Measurements from ENCODE around the gene SGSM2. TPM values are rescaled to one million over a fixed set of nuclear protein-coding genes. Genes with fewer than 3 reads are reported as not detected.
A peak's percentile ranks its signal among the peaks of the same experiment; 100 is the strongest.

The SGSM2 gene
- total RNA-seq, 1 donor from 2014 or later, result 34.0 TPM

DNA sequence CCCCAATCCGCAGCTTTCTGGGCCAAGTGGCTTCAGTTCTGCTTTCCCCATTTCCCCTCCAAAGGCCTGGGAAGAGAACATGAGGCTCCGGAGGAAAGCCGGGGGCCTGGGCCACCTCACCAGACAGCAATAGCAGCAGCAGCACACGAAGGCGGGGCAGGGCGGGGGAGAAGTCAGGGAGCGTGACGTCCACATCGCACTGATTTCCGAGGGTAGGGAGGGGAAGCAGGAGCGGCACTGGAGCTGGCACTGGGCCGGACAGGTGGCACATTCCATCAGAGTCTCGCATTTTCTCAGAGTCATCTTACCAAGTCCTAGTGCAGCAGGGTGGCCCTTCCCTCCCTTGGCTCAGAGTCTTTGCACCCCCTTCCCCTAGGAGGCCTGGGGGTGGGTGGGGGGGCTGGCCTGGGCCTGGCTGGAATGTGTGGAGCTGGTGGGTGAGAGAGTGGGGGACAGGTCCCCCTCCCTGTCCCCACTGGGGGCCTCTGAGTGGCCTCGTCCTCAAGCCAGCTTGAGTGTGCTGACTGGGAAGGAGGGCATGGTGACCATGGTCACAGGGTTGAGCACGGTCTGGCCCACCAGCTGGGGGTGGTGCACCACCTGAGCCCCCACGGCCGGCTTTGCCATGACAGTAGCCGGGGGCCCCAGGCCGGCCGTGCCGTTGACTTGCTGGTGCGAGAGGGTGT is 49.2 kb downstream of the SGSM2 start:
- DNase-seq (ENCODE audit: low read depth, low spot score), result no peak

DNA sequence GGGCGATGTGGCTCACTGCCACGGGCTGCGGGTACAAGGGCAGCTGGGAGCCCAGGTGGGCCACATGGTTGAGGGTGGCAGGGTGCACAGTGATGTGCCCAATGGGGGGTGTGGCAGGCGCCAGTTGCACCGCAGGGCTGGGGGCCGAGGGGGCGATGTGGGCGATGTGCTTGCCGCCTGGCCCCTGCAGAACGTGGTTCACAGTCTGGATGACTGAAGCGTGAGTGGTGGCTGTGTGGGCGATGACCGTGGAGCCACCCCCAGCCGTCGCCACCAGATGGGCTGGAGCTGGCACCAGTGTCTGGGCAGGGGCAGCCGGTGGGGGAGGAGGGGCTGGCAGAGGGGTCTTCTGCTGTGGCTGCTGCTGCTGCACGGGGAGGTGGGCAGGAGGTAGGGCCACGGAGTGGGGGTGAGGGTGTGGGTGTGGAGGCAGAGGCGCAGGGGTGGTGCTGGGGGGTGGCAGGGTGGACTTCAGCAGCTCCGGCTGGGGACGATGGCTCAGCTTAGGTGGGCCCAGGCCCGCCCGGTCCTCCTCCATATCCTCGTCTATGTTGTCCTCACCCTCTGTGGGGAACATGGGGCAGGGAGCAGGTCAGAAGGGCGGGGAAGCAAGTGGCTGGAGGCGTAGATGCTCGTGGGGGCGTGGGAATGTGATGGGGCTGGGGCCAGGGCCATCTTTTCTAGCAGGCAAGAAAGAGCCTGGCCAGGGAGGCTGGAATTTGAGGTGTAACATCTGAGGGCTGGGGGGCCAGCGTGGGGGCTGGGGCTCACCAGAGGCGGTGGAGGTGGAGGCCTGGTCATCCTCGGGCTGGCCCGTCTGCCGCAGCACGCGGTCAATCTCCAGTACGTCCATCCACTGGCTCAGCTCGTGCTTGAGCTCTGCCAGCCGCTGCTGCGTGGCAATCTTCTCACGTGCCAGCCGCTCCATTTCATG is 50.1 kb downstream of the SGSM2 start:
- DNase-seq (ENCODE audit: low read depth, low spot score), result no peak

GRCh38 chr17:2388020-2388682 is 50.9 kb downstream of the SGSM2 start:
- DNase-seq (ENCODE audit: low read depth, low spot score), result no peak

- no peak for DNase-seq (ENCODE audit: low read depth, low spot score)
These were observed 51.4 kb downstream of the SGSM2 start for GRCh38 chr17:2388683-2389055.

DNA sequence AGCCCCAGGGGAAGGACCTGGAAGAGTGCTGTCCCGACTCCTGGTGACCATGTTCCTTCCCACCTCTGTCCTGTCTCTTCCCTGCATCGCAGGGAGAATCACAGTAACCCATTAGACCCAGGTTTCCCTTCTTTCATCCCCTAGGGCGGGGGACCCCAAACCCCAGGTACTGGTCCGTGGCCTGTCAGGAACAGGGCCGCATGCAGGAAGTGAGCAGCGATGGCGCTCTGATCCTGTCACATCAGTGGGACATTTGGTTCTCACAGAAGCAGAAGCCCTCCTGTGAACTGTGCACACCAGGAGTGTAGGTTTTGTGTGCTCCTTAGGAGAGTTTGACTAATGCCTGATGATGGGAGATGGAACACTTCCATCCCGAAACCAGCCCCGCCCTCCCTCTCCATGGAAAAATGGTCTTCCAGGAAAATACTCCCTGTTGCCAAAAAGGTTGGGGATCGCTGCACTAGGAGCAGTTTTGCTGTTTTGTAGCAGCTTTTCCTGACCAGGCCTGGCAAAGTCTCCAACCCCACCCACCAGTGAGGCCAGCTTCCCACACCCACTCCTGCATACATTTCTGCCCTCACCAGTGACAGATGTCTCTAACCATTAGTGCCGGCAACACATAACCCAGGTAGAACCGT is 53.0 kb downstream of the SGSM2 start:
- no peak for DNase-seq (ENCODE audit: low read depth, low spot score)

DNA sequence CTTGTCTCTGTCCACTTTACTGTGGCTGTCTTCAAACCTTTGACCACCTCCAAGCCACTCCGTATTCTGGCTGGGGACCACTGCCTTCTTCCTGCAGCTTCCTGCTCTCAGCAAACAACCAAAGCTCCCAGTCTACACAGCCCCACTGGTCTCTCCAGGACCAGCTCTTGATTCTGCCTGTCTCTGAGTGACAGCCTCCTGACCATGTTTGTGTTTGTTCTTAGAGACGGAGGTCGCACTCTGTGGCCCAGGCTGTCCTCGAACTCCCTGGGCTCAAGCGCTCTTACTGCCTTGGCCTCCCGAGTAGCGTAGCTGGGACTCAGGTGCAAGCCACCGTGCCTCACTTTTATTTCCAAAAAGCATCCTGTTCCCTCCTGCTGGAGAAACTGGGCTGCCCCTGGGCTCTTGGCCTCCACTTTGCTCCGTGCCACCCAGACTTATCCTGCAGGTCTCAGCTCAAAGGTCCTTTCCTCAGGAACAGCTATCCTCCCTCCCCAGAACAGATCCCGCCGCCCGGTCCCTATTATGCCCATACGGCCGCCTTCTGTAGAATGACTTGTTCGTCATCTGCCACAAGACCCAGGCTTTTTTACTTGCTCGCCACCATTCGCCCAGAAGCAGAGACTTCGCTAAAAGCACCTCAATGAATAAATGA is 54.4 kb downstream of the SGSM2 start:
- DNase-seq (ENCODE audit: low read depth, low spot score), result no peak

DNA sequence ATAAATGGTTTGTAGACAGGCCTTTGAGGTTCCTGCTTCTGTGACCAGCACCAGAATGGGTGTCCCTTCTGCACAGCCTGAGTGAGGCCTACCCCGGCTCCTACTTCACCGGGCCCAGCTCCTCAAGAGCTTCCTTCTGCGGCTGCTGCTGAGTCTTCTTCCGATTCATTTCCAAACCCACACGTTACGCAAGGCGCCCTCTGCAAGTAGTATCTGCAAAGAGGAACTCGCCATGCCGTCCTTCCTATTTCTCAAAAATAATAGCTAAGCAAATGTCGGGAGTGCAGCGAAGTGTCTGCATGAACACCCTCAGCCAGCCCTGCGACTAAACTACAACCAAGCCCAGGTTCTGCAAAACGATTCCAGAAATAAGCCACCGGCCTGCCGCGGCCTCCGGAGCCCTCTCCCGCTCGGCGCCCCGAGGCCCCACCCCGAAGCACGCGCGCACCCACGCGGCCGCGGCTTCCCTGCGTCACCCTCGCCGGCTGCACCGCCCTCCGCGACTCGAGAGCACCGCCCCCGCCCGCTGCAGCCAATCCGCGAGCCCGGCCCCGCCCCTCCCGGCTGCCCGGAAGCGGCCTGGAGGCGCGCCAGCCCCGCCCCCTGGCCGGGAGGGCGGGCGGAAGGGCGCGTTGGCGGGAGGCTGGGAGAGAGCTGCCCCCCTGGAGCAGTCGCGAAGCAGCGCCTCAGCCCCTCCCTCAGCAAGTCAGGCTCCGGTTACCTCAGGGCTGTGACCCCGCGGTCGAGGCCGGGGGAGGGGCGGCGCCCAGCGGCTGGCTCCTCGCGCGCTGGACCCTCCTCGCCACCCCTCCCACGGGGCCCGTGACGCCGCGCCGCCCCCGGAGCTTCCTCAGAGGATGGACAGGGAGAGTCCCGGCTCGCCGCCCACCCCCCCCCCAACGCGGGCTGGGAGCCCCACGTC is 55.2 kb downstream of the SGSM2 start:
- DNase-seq (ENCODE audit: low read depth, low spot score), result peak; percentile 77

DNA sequence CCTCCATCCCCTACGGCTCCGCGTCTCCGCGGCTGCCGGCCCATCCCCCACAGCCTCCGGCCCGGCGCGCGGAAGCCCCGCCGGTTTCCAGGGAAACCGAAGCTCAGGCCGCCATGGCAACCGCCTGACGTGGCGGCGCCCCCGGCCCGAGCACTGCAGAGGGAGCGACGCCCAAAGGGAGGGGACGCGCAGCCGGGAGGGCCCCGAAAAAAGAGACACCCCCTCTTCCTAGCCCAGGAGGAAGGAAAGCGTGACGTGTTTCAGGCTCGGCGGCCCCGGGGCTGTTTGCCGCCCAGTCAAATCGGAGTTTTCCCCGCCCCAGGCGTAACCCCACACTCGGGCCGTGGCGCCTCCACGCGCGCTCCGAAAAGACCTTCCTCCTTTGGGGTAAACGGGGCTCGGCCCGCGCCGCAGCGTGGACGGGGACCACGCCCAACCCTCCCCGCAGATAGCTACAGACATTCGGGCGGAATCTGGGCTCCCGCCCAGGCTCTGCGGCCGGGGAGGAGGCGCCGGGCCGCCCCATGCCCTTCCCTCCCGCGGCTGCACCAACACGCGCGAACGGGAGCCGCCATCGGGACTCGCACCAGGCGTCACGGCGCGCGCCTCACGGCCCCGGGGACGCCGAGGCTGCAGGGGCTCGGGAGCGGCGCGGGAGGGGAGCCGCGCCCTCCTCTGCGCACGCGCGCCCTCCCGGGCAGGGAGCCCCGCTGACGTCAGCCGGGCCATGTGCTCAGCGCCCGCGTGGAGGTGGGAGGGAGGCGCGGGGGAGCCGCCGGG is 56.1 kb downstream of the SGSM2 start:
- DNase-seq (ENCODE audit: low read depth, low spot score), result peak; percentile 61

- DNase-seq (ENCODE audit: low read depth, low spot score), result no peak
These were observed 56.9 kb downstream of the SGSM2 start for GRCh38 chr17:2393954-2394749.

GRCh38 chr17:2394775-2395201 is 57.5 kb downstream of the SGSM2 start:
- DNase-seq (ENCODE audit: low read depth, low spot score), result no peak

DNA sequence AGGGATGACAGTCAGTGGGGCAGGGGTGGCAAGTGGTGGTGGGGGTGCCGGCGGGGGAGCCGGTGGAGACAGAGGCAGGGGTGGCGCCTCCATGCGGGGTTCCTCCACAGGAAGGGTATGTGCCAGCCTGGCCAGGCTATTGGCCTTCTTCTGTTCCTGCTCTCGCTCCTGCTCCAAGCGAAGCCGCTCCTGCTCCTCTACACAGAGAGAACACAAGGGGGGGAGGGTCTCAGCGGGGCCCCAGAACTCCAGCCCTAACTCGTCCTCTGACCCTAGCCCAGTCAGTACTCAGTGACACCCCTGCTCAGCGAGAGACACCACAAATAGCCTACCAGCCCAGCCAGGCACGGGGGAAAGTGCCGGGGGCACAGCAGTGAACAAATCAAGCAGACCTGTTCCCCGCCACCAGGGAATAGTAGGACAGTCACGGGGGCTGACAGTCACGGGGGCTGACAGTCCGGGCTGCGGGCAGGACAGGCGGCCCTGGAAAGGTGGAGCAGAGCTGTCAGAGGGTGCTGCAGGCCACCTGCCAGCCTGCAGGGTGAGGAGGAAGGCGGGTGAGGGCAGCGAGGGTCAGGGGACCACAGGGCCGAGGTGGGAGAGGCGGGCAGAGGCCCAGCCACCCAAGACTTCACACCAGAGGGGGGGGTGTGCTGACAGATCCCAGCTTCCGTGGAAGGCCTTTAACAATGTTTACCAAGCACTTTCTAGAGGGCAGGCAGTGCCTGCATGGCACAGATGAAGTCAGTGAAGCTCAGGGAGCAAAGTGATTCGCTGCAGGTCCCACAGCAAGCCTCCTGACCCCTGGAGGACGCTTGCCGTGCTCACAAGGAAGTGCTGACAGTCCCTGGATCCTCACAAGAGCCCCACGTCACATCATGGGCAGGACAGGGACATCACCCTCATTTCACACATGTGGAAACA is 58.2 kb downstream of the SGSM2 start:
- DNase-seq (ENCODE audit: low read depth, low spot score), result no peak

- no peak for DNase-seq (ENCODE audit: low read depth, low spot score)
These were observed 58.9 kb downstream of the SGSM2 start for GRCh38 chr17:2396192-2396567.

DNA sequence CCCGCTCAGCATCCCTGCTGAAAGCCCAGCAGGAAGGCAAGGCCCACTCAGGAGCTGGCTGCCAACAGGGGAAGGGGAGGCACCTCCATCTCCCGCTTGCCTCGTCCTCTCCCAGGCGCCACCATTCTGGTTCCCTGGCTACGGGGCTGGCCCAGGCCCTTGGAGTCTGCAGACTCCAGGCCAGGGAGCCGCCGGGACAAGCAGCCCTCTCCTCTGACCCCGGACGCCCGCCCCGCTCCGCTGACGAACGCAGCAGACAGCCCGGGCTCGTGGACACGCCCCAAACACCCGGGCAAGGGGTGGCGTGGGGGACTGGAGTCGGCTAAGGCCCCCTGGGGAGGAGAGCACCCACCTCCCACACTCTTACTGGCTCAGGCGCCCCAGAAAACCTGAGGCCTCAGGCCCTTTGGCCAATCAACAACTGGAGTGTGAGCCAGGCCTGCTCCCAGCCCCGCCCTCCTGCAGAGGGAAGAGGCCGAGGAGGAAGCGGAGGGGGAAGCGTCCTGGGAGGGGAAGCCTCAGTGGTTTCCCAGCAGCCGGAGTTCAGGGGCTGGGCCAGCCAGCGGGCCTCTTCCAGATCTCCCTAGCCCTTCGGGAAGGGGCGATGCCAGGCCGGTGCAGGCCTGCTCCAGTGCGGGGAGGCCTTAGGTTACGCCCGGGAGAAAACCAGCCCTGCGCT is 59.4 kb downstream of the SGSM2 start:
- peak; percentile 85 for DNase-seq (ENCODE audit: low read depth, low spot score)

DNA sequence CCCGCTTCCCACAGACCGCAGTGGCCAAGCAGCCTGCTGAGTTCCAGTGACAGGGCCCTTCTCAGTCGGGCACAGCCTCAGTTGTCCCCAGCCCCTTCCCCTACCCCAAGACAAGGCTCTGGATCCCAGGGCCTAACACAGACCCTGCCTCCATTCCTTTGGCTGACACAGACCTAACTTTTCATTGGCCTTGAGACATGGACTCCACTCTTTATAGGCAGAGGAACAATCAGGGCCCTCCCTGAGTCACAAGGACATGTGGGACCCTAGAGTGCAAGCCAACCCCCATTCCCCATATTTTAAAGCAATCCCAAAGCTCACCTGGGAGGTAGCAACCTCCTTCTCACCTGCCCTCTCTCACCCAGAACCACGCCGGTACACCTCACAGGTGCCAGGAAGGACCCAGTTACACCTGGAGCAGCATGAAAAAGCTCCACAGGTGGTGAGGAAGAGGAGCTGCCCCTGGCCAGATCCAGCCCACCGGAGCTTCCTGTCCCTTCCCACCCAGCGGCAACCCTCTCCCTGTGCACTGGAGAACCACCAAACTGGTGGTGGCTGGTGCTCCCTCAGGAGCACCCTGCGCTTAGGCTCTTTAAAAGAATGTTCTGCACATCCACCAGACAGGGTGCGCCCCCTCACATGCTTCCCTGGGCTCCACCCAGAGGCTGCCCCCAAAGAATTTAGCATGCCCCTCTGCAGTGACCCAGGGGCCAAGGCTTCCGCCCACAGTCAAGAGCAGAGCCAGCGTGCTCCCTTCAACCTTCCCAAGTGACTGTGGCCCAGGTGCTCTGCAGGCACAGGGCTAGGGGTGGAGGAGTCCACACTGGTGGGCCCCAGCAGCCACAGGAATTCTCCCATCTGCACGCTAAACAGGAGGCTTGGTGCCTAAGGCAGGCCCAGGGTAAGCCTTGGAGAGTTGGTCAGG is 60.2 kb downstream of the SGSM2 start:
- no peak for DNase-seq (ENCODE audit: low read depth, low spot score)

GRCh38 chr17:2398182-2398581 is 60.9 kb downstream of the SGSM2 start:
- no peak for DNase-seq (ENCODE audit: low read depth, low spot score)

Measured in pulmonary artery endothelial cell (primary cell).